M059J (cell line): ENCODE results near the gene HGFAC. TPM values are rescaled to one million over a fixed set of nuclear protein-coding genes. Genes with fewer than 3 reads are reported as not detected.

Source experiments
- total RNA-seq: library from RNA; depleted of rRNA; stranded (reverse); fragments of >200 nt; shearing (Covaris generic); gene quantifications from 2 replicates; pipeline ENCODE4 v1.2.3, GENCODE V29; 2014; rRNA removed

HGFAC gene
- total RNA-seq, 1 experiment from 2014 or later = not detected

Other genes starting within 250 kb of the HGFAC start
- 0.10 TPM in 1 of 2 replicates, not detected in the other for gene MSANTD1, start 192.8 kb upstream of the HGFAC start, total RNA-seq
- 7.5 and 15.8 TPM in 2 replicates for gene RGS12, start 148.9 kb upstream of the HGFAC start, total RNA-seq
- 0.22 and 3.1 TPM in 2 replicates for gene DOK7, start 21.3 kb downstream of the HGFAC start, total RNA-seq
- 91.0 and 156 TPM in 2 replicates for gene LRPAP1, start 90.5 kb downstream of the HGFAC start, total RNA-seq